ENCODE results near the gene MAML2.

- TF ChIP-seq CTCF (IDR thresholded peaks at IDR 0.05) (no peak), POLR2A (IDR thresholded peaks at IDR 0.05) (no peak), EP300 (IDR thresholded peaks at IDR 0.05; ENCODE audit: low read depth) (no peak)
Observed at GRCh38 chr11:96321091-96321490, 21.9 kb downstream of the MAML2 start.
